Neural cell (in vitro differentiated cells): ENCODE data around the gene KCTD16. TPM values are rescaled to one million over a fixed set of nuclear protein-coding genes. Genes with fewer than 3 reads are reported as not detected.

ENCODE experiments used
- H2AFZ ChIP-seq: fragments of 200-600, 300-800 bp; sonication (generic), shearing (Covaris generic); 2 replicates; pipeline ENCODE4 v1.6.0; 2014; ENCODE audit warnings: low read depth, mild to moderate bottlenecking, antibody characterized with exemption, low read length, moderate library complexity
- H3F3A ChIP-seq: fragments of 200-600 bp; shearing (Covaris generic); 2 replicates; pipeline ENCODE4 v1.6.1; 2016; ENCODE audit warnings: mild to moderate bottlenecking, moderate library complexity, mixed read lengths, antibody characterized with exemption, low read length; ENCODE audit not compliant: insufficient read depth, poor library complexity, severe bottlenecking
- H3K27ac ChIP-seq: fragments of 200-600, 300-800 bp; sonication (generic), shearing (Covaris generic); 2 replicates; pipeline ENCODE4 v1.5.1; 2014; ENCODE audit warnings: mild to moderate bottlenecking, low read length, moderate library complexity
- H3K27me3 ChIP-seq: fragments of 300-800, 200-600 bp; sonication (generic), shearing (Covaris generic); 2 replicates; pipeline ENCODE4 v1.6.0; 2014; ENCODE audit warnings: mild to moderate bottlenecking, low read depth, low read length, moderate library complexity; ENCODE audit not compliant: insufficient read depth
- H3K36me3 ChIP-seq: fragments of 300-800, 200-600 bp; sonication (generic), shearing (Covaris generic); 2 replicates; pipeline ENCODE4 v1.5.1; 2014; ENCODE audit warnings: mild to moderate bottlenecking, antibody characterized with exemption, low read length, moderate library complexity; ENCODE audit not compliant: insufficient read depth
- H3K4me2 ChIP-seq: fragments of 300-800, 200-600 bp; sonication (generic), shearing (Covaris generic); 2 replicates; pipeline ENCODE4 v1.6.0; 2014; ENCODE audit warnings: mild to moderate bottlenecking, low read length
- H3K4me3 ChIP-seq: fragments of 300-800, 200-600 bp; sonication (generic), shearing (Covaris generic); 2 replicates; pipeline ENCODE4 v1.5.1; 2014; ENCODE audit warnings: mild to moderate bottlenecking, low read length, moderate library complexity
- H3K79me2 ChIP-seq: fragments of 200-600 bp; shearing (Covaris generic); replicated peaks from 2 replicates; pipeline ENCODE4 v1.6.0; 2014; ENCODE audit warnings: mild to moderate bottlenecking, low read length, moderate library complexity; ENCODE audit not compliant: insufficient read depth
- H3K9ac ChIP-seq: fragments of 300-800, 200-600 bp; sonication (generic), shearing (Covaris generic); 2 replicates; pipeline ENCODE4 v1.6.1; 2016; ENCODE audit warnings: mild to moderate bottlenecking, low read length, mixed read lengths
- H3K9me2 ChIP-seq: fragments of 200-600 bp; shearing (Covaris generic); 2 replicates; pipeline ENCODE4 v1.6.1; 2016; ENCODE audit warnings: mild to moderate bottlenecking, low read length, mixed read lengths; ENCODE audit not compliant: insufficient read depth
- H3K9me3 ChIP-seq: fragments of 200-600, 300-800 bp; sonication (generic), shearing (Covaris generic); 2 replicates; pipeline ENCODE4 v1.6.1; 2016; ENCODE audit warnings: mild to moderate bottlenecking, mixed run types, low read length, moderate library complexity, mixed read lengths
- H4K20me1 ChIP-seq: fragments of 200-600 bp; shearing (Covaris generic); 2 replicates; pipeline ENCODE4 v1.6.1; 2016; ENCODE audit warnings: mild to moderate bottlenecking, mixed run types; ENCODE audit not compliant: insufficient read depth
- CTCF ChIP-seq: fragments of 450-650 bp; IDR thresholded peaks from 2 replicates; pipeline ENCODE4 v1.5.1; 2014; ENCODE audit warnings: antibody characterized with exemption, mild to moderate bottlenecking, moderate library complexity; ENCODE audit not compliant: poor library complexity, severe bottlenecking
- EP300 ChIP-seq: fragments of 450-650 bp; conservative IDR thresholded peaks from 2 replicates; pipeline ENCODE4 v1.6.1; 2014; ENCODE audit warnings: antibody characterized with exemption, mild to moderate bottlenecking, moderate library complexity; ENCODE audit not compliant: poor library complexity, severe bottlenecking
- EZH2 ChIP-seq: fragments of 200-600, 300-800 bp; shearing (Covaris generic), sonication (generic); IDR thresholded peaks from 2 replicates; pipeline ENCODE4 v1.6.1; 2014; ENCODE audit warnings: antibody characterized with exemption, low read length, borderline replicate concordance, mild to moderate bottlenecking; ENCODE audit not compliant: insufficient read depth, poor library complexity, severe bottlenecking
- MXI1 ChIP-seq: fragments of 450-650 bp; conservative IDR thresholded peaks from 2 replicates; pipeline ENCODE4 v1.6.1; 2014; ENCODE audit warnings: antibody characterized with exemption, mild to moderate bottlenecking; ENCODE audit not compliant: poor library complexity, severe bottlenecking
- POLR2AphosphoS5 ChIP-seq: IDR thresholded peaks from 2 replicates; pipeline ENCODE4 v1.6.1; 2012
- RAD21 ChIP-seq: fragments of 450-650 bp; conservative IDR thresholded peaks from 2 replicates; pipeline ENCODE4 v1.6.1; 2014; ENCODE audit warnings: antibody characterized with exemption, mild to moderate bottlenecking, moderate library complexity
- REST ChIP-seq: IDR thresholded peaks from 2 replicates; pipeline ENCODE4 v1.6.1; 2012; ENCODE audit warnings: borderline replicate concordance
- SMC3 ChIP-seq: fragments of 450-650 bp; conservative IDR thresholded peaks from 2 replicates; pipeline ENCODE4 v1.6.1; 2014; ENCODE audit warnings: antibody characterized with exemption, mild to moderate bottlenecking, moderate library complexity; ENCODE audit not compliant: poor library complexity
- TAF1 ChIP-seq: IDR thresholded peaks from 2 replicates; pipeline ENCODE4 v1.6.1; 2012; ENCODE audit warnings: low read depth
- polyA plus RNA-seq: library from polyadenylated mRNA; depleted of rRNA; stranded (reverse); fragments of >200 nt; gene quantifications from 2 replicates; pipeline ENCODE4 v1.2.3, GENCODE V29; 2014

KCTD16 gene
- polyA plus RNA-seq, 1 donor from 2014 or later: 7.1 TPM

- Histone ChIP-seq H2AFZ (no peak overlapping the region), H3K9ac (no peak overlapping the region), H3K36me3 (no peaks in the 10 kb centered on the region), H3F3A (no peaks in the 10 kb centered on the region), H3K4me2 (no peak overlapping the region), H3K27me3 (no peaks in the 10 kb centered on the region), H3K9me3 (no peaks in the 10 kb centered on the region), H3K4me3 (no peak overlapping the region), H3K79me2 (no peaks in the 10 kb centered on the region), H3K27ac (no peak overlapping the region), H4K20me1 (no peaks in the 10 kb centered on the region), H3K9me2 (no peaks in the 10 kb centered on the region)
- TF ChIP-seq TAF1 (no peak), CTCF (no peak), MXI1 (no peak), SMC3 (no peak), RAD21 (no peak), REST (no peak), EZH2 (no peak), POLR2AphosphoS5 (no peak), EP300 (no peak)
Measured at GRCh38 chr5:144448457-144448856, 277.8 kb downstream of the KCTD16 start.

- Histone ChIP-seq H3K4me3 (no peak overlapping the region), H3K36me3 (no peaks in the 10 kb centered on the region), H3K4me2 (no peak overlapping the region), H3K9ac (no peak overlapping the region), H4K20me1 (no peaks in the 10 kb centered on the region), H3F3A (no peaks in the 10 kb centered on the region), H3K9me3 (no peaks in the 10 kb centered on the region), H3K27me3 (no peaks in the 10 kb centered on the region), H3K9me2 (no peaks in the 10 kb centered on the region), H2AFZ (no peak overlapping the region), H3K79me2 (no peaks in the 10 kb centered on the region), H3K27ac (no peak overlapping the region)
- TF ChIP-seq SMC3: no peak
- no peak for TF ChIP-seq RAD21
- TF ChIP-seq EZH2: no peak
- no peak for TF ChIP-seq REST
- no peak for TF ChIP-seq EP300
- no peak for TF ChIP-seq MXI1
Measured at GRCh38 chr5:144451187-144451973, 280.7 kb downstream of the KCTD16 start.
